GM19372 (cell line): Measurements from ENCODE around the gene SAA1.

Experiments used
- ATAC-seq: cut with Tn5 transposase; IDR thresholded peaks from one replicate; pipeline ENCODE4 v1.9.1; 2021; ENCODE audit warnings: mild to moderate bottlenecking, low read depth, moderate library complexity; ENCODE audit not compliant: unreplicated experiment

SAA1 gene

DNA sequence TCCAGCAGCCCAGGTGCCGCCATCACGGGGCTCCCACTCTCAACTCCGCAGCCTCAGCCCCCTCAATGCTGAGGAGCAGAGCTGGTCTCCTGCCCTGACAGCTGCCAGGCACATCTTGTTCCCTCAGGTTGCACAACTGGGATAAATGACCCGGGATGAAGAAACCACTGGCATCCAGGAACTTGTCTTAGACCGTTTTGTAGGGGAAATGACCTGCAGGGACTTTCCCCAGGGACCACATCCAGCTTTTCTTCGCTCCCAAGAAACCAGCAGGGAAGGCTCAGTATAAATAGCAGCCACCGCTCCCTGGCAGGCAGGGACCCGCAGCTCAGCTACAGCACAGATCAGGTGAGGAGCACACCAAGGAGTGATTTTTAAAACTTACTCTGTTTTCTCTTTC is at the start of gene SAA1:
Gene SAA1, plus strand, starts transcription at position 316 of the 400 bp plus-strand sequence. CDS start 624 bp downstream, outside the sequence.
- no peak for ATAC-seq

DNA sequence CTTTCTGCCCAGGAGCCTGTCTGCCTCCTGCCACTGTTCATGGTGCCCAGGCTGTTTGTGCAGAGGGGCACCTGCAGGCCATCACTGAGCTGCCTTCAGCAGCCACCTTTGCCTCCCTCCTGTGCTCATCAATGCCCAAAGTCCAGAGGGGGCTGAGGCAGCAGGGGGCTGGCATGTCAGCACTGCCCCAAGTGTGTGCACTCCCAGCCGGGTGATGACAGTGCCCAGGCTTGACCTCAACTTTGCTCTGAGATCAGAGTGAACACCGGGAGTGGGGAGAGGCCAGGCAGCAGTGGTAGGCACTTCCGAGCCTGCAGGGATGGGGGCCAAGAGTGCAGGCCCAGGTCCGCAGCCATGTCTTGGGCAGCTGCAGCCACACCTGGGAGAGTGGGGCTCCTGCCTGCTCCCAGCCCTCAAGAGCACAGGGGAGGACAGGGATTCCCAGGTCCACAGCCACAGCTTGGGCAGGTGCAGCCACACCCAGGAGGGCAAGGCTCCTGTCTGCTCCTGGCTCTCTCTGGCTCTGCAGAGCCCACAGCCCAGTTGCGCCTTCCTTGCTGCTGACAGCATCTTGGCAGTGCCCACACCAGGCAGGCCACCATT is 44.7 kb upstream of the SAA1 start:
- ATAC-seq, result no peak

DNA sequence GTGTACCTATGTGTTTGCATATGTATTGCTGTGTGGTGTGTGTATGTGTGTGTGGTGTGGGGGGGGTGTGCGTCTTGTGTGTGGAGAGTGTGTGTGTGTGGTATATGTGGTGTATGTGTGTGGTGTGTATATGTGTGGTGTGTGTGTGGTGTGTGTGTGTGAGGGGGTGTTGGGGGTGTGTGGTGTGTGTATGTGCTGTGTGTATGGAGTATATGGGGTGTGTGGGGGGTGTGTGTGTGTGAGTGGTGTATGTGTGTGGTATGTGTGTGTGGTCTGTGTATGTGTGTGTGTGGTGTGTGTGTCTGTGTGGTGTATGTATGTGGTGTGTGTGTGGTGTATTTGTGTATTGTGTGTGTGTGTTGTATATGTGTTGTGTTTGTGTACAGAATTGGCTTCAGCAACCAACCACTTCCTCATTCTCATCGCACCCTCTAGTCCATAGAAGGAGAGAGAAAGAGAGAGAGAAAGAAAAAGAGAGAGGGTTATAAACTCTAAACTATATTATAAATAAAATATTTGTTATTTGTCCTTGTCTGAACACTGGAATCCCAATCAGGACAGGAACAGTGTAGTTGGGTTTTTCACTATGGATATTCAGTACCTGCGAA is 43.1 kb upstream of the SAA1 start:
- ATAC-seq, result no peak

DNA sequence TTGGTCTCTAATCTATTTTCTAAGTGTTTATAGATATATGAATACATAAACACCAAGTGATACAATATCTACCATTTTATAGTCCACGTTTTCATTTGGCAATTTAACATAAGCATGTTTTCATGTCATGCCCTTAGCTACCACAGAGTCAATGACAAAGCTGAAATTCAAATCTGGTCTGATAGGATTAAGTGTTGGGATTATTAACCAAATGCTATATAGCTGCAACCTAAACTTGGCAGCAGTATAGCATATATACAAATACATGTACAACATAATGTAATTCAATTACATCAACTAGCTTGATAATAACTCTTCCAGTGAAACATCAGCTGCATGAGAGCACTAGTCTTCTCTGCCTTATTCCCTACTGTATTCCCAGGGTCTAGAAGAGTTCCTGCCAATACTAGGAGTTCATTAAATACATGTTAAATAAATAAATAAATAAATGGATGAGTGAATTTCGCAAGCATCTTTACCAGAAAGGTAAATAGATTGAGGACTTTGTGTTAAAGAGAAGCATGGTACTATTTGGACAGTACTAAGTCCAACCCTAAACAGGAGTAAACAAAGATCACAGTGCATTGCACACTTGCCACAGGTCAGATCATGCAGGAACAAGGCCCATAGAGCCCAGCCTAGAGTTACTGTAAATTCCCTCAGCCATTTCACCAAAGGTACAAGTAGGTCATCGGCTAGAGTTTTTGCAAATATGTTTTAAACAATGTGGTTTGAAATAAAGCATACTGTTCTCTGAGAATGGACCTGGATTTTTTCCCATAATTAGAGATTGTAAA is 42.3 kb upstream of the SAA1 start:
- ATAC-seq, result no peak

DNA sequence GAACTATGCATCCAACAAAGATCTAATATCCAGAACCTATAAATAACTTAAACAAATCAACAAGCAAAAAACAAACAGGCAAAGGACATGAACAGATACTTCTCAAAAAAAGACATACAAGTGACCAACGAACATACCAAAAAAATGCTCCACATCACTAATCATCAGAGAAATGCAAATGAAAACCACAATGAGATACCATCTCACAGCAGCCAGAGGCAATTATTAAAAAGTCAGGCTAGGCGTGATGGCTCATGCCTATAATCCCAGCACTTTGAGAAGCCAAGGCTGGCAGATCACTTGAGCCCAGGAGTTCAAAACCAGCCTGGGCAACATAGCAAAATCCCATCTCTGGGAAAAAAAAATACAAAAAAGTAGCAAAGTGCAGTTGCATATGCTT is 40.2 kb upstream of the SAA1 start:
- no peak for ATAC-seq

DNA sequence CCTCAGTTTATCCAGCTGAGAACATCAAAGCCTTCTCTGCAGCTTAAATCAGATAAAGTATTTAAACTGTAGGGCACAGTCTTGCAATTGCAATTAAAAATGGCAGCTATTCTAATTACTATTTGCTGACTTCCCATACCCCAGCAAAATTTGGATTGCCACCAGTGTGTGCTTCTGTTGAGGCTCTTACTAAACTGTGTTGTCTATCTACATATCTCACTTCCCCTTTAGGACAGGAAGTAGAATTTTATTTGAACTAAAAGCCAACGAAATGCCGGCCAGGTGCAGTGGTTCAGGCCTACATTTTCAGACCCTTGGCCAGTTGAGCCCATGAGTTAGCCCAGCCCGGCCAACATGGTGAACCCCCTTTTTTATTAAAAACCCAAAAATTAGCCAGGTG is 36.6 kb upstream of the SAA1 start:
- peak; percentile 95 for ATAC-seq

DNA sequence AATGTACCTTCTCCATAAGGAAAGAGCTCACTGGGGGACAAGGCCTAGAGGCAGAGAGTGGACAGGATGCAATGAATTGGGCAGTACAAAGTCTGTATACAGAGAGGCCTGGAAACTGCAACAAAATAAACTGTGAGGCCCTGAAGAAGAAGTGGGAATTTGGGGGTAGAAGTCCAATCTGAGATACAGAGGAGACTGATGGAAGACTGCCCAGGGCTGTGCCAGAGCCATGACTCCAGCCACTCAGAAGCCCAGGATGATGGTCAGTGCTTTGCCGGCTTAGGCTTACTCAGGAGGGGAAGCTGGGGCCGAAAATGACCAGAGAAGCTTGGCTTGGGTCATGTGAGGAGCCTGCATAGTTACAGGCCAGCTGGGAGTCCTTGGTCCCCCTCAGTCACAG is 35.2 kb upstream of the SAA1 start:
- ATAC-seq, result no peak

DNA sequence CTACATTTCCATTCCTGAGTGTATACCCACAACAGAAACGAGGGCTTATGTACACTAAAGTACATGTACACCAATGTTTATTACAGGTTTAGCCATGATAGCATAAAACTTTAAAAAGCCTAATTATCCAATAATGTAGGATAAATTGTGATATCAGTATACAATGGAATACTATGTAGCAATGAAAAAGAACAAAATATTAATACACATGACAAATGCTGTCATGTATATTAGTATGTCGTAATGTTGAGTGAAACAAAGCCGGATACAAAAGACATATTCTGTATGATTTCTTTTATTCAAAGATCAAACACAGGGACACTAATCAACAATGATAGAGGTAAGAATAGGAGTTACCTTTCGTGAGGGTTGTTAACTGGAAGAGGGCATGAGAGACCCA is 32.2 kb upstream of the SAA1 start:
- no peak for ATAC-seq

DNA sequence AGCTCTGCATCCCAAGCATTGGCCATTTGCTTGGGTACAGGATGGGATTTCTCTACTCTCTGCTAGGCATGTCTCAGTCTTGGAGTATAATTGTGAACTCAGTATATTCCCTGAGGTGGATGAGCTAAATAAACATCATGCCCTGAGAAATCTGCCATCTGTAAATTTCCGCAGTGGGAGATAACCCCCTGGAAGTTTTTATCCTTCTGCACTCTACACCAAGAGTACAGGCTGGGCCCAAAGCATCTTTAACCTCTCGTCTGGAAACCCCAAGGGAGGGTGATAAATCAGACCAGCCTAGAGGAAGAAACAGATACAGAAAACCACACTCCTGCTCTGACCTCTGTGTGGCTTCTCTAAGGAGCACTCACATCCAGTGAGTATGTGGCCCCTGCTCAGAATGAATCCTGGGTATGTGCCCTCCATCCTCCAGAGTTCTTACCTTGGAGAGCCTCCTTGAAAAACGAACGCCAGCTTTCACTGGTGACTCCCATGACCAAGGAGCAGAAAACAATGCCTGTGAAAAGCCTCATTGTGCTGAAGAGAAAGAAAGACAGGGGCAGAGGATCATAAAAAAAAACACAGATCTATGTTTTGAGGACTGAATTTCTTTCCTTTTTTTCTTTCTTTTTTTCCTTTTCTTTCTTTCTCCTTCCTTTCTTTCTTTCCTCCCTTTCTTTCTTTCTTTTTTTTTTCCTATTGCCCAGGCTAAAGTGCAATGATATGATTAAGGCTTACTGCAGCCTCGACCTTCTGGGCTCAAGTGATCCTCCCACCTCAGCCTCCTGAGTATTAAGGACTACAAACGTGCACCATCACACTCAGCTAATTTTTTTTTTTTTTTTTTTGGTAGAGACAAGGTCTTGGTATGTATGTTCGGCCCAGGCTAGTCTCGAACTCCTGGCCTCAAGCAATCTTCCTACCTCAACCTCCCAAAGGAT is 30.4 kb upstream of the SAA1 start:
- ATAC-seq, result no peak

DNA sequence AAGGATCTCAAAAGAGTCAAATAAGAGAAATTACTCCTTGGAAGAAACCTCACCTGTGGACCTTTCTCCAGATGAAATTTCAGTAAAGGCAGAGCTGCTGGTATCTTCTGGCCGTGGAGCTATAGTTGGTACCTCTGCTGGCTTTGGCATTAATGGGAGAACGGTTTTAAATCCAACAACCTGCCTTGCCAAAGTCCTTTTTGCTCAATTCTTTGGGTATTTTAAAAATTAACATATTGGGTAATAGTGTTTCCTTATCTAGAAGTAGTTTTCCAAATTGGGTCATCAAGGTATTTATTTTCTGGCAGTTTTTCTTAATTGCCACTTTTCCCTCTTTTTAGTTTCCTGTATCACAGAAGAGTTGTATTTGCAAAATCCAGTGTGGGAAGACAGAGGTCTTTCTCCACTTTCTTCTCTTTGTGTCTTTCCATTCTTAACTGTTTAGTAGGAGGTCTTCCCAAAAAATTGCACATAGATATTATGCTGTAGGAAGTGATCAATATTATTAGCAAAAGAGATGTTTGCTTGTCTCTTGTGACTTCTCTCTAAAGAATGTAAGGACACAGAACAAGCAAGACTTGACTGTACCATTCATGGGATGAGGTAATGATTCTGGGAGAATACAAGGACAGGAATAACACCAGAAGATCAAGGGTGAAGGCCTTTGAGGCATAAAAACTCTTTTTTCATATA is 29.3 kb upstream of the SAA1 start, which contains the start of gene SAA4:
Gene SAA4, minus strand, starts transcription at position 139 of the 693 bp plus-strand sequence. CDS start 876 bp downstream, outside the sequence.
- ATAC-seq, result no peak

DNA sequence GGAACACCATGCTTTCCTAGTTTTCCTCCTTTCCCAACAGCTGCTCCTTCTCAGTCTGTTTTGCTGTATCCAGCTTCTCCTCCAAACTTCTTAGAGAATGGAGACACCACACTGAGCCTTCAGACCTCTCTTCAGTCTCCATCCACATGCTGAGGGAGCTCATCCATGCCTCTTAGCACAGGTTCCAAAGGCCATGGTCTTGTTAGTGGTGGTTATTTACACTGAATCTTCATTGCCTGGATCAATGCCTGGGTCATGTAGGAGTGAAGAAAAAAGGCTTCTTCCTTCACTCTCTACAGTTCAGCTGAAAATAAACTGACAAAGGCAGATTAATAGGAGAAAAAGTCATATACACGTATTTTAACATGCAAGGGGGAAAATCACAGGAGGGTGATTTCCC is 26.4 kb upstream of the SAA1 start:
- ATAC-seq, result no peak

DNA sequence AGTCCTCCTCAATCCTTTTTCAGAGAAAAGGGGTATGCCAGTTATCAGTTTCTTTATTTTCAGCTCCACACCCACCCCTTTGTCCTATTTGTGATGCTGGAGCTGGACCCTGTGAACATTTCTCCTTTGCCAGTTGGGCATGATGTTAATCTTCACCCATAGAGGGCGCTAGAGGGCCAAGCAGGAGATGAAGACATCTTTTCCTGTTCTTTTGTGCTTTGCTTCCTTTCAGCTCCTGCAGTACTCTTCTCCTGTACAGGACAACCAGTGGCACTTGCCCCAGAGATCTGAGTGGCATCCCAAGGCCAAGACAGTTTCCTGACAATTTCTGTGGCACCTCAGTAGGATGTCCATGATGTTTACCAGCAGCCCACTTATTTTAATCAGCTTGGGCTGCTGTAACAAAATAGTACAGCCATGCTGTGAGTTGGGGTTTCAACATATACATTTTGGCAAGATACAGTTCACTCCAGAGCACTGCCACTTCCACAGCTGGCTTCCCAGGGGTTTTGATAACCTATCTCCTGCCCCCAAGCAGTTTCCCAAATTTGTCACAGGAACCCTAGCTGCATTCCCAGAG is 22.2 kb upstream of the SAA1 start:
- ATAC-seq, result no peak

DNA sequence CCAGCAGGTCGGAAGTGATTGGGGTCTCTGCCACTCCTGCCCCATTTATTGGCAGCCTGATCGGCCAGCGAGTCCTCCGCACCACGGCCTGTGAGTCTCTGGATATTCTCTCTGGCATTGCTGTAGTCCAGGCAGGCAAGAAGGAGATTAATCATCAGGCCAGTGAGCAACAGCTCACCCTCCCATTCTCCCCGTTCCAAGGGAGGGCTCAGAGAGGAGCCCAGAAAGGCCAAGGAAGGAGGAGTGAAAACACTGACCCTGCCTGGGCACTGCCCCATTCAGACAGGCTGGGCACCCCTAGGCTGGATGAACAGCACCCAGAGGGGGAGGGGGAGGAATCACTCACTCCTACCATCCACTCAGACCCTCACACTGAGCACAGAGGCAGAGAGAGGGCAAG is 20.7 kb upstream of the SAA1 start:
- ATAC-seq, result no peak

DNA sequence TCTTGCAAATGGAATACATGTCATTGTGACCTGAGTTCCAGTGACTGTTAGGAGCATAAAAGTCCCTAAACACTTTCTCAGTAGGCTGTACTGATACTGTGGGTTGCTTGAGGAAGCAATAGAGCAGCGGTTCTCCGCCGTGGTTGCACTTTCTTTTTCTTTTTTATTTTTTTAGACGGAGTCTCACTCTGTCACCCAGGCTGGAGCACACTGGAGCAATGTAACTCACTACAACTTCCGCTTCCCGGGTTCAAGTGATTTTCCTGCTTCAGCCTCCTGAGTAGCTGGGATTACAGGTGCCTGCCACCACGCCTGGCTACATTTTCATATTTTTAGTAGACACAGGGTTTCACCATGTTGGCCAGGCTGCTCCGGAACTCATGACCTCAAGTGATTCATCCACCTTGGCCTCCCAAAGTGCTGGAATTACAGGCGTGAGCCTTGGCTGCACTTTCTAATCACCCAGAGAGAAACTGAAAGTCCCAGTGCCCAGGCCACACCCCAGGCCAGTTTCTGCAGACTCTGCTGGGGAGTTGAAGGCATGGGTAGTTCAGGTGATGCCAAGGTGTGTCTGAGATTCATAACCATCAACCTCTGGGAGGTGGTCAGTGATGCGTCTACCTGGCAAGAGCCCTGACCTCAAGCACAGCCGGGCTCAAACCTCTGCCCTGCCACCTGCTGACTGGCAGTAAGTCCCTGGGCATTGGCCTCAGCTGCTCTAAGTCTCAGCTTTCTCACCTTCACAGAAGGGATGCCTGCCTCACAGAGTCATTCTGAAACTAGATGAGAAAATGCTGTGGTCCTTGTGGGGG is 19.5 kb upstream of the SAA1 start:
- peak; percentile 69 for ATAC-seq

DNA sequence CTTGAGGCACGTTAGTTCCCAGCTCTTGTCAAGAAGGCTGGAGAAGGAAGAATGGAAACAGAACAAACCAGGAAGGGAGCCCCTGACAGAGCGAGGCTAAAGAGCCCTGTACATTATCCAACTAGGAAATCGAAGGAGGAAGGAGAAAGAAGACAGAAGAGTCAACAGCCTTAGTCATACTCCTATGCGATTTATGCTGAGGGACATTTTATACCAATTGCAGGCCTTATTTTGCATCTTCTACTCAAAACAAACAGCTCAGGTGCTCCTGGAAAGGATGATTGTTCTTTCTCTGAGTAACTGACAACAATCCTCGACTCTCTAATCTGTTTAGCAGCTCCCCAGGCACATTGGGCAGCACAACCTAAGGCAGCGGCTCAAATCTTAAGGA is 18.9 kb upstream of the SAA1 start:
- peak; percentile 8 for ATAC-seq

DNA sequence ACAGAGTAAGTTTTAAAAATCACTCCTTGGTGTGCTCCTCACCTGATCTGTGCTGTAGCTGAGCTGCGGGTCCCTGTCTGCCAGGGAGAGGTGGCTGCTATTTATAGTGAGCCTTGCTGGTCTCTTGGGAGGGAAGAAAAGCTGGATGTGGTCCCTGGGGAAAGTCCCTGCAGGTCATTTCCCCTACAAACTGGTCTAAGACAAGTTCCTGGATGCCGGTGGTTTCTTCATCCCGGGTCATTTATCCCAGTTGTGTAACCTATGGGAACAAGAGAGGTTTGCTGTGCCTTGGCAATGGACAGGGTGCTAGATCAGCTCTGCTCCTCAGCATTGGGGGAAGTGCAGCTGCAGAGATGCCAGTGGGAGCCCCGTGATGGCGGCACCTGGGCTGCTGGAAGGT is 17.5 kb upstream of the SAA1 start, which contains the start of gene SAA2:
Gene SAA2, minus strand, starts transcription at position 108 of the 400 bp plus-strand sequence. CDS start 657 bp downstream, outside the sequence.
- no peak for ATAC-seq

DNA sequence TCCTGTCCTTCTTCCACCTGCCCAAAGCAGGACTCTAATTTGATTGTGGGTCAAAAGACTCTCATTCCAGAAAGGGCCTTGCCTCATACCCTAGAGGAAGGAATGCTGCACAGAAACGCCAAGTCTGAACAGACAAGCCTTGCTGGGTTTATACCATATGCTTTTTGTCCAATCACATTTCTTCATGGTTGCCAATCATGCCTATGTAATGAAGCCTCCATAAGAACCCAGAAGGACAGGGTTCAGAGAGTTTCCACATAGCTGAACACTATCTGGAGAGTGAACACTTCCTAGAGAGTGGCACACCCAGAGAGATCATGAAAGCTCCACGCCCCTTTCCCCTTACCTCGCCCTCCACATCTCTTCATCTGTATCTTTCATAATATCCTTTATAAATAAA is 12.8 kb upstream of the SAA1 start:
- ATAC-seq, result no peak

DNA sequence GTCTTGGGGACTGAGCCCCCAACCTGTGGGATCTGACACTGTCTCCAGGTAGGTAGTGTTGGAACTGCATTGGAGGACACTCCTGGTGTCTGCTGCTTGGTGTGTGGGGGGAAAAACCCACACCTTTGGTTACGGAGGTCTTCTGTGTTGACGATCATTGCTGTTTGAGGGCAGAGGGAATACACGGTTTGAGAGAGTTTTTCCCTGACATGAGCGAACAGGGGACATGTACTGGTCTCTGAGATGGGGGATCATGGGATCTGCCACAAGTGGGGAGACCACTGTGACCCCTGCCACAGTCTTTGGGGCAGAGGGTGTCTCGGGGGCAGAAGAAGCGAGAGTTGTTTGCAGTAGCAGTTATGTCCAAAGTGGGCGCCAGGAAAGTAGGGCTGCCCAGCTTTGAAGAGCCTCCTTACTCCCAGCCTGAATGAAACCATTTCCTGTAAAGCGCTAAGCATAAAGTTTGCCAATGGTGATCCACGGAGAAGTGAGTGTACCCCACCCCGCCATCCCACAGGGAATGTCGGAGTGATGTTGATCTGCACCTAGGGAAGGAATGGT is 12.2 kb upstream of the SAA1 start:
- ATAC-seq, result no peak
